ENCODE data around the gene BAG5.
"Not testable (repeated sequence)": the region's sequence is repeated elsewhere in the genome, so short reads cannot be mapped to it uniquely, and the experiment has no call there.

Gene BAG5

DNA sequence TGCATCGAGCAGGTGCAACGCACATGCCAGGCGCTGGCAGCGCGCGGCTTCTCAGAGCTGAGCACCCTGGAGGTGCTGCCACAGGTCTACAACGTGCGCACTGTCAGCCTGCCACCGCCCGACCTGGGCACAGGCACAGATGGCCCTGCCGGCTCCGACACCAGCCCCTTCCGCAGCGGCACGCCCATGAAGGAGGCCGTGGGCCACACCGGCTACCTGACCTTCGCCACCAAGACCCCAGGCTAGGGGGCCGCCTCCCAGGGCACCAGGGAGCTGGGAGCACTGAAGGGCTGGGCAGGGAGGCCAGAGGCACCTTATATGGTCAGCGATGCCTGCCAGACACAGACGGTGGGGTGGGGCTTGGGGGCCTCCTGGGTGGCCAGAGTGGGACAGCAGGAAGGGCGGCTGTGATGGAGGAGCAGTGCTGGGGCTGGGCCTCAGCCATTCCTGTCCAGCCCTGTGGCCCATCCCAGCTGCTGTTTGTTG, 27.8 kb downstream of the BAG5 start:
- no peak for DNase-seq (ENCODE audit: low spot score)

DNA sequence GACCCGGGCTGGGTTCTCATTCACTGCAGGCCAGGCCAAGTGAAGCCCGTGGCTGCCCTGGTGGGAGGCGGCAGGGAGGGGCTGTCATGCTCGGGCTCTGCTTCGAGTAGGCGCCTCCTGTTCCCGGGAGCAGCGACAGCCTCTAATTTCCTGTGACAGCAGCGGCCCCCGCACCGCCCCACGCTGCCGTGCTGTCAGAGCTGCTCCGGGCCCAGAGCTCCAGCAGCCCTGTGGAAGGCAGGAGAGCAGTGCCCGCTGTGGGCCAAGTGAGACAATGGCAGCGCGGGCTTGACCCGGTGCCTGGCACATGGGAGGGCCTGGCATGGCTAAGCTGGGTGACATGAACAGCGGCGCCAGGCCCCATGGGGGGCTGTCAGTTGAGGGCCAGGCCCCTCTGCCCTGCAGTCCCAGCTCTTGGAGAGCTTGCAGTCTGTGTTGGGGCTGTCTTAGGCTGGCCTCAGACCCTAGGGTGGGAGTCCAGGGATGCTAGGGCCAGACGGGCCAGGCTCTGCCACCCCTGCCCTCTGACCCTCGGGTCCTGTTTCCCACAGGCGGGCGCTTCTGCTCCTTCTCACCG, 28.4 kb downstream of the BAG5 start:
- DNase-seq (ENCODE audit: low spot score) = no peak

DNA sequence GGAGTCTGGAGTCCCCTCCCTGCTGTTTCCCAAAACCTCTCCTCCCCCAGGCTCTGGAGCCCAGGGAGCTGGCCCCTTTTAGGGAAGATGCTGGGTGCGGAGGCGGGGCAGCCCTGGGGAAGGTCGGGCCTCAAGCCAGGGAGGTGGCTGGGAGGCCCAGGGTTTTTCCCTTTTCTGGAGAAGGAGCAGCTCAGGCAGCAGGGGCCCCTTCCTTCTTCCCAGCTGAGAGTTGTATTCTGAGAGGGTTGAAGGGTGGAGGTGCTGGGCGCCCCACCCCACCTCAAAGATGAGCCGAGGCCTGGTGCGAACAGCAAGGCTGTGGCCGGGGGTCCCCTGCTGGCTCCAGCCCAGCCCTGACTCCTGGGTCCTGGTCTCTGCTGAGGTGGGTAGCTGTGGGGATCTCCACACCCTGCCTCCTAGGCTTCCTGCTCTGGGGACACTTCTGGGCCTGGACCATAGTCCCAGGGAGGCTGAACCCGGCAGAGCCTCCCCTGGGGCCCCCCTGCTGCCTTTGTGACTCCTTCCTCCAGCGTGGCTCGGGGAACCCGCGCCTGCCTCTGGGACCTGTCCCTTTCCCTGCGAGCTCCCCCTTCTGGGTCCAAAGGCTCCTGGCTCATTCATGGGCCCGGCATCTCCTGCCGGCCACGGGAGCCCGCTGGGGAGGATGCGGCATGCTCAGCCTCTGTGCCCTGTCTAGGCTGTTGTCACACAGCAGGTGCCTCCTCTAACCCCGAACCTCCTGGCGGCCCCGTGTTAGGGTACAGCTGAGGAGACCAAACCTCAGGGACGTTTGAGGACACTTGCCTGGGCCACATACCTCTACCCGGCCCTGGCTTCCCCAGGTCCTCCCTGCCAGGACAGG, 29.1 kb downstream of the BAG5 start:
- DNase-seq (ENCODE audit: low spot score) = no peak

DNA sequence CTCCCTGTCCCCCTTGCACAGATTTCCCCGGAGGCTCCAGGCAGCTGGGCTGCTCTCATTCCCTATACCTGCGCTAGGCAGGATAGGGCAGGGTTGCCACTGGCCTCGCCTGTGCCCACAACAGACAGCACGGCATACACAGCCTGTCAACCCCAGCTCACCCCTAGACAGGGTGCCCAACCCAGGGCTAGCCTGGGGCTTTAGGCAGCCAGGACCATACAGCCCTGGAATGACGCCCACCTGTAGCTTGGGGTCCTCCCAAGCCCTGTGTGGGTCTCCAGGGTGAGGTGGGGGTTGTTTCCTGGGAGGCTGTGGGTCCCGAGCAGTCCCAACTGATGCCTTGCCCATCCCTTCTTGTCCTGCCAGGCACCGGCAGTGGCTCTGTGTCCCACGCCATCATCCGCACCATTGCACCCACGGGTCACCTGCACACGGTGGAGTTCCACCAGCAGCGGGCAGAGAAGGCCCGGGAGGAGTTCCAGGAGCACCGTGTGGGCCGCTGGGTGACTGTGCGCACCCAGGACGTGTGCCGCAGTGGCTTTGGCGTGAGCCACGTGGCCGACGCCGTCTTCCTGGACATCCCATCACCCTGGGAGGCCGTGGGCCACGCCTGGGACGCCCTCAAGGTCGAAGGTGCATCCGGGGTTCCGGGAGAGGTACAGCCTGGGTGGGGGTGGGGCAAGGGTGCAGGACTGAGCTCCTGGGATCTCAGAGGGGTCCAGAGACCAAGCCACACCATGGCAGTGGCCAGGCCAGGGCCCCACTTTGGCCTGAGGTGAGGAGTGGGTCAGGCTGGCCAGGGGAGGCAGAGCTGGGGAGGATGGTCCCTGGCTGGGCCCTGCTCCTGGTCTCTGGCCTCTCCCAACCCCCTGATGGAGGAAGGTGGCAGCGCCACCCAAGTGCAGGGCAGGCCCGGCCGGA, 30.0 kb downstream of the BAG5 start:
- DNase-seq (ENCODE audit: low spot score) = no peak

GRCh38 chr14:103531421-103532215, 30.8 kb downstream of the BAG5 start:
- DNase-seq (ENCODE audit: low spot score) = no peak

DNA sequence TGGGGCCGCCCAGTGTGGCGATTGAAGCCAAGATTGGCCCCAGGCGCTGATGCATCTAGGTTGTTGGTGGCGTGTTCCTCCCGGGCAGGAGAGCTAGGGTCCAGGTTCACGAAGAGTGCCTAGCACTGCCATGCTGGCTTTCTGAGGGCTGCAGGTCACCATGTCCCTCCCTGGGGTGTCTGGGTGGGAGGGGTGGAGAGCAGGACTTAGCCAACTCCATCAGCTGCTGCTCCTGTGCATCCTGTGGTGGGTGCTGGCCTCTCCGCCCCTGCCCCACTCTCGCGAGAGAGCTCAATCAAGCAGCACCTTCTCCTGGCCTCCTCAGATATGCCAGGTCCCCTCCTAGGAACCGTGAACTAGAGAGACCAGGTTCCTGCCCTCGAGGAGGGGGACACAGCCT, 31.6 kb downstream of the BAG5 start:
- no peak for DNase-seq (ENCODE audit: low spot score)

DNA sequence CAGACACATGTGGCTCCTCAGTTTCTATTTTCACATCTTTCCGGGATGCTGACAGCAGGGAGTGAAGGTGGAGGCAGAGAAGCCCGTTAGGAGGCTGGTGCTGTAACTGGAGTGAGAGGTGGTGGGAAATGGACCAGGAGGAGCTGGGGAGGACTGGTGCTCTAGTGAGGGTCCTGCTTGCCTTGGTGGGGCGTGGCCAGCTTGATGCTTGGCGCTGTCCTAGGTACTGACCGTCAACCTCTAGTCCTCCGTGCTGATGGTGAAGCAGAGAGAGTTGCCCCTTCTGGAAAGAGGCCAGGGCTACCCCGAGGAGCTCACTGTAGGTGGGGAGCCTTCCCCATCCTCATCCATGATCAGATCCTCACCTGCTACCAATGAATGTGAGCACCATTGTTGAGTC, 32.1 kb downstream of the BAG5 start:
- no peak for DNase-seq (ENCODE audit: low spot score)

GRCh38 chr14:103529383-103530365, 32.8 kb downstream of the BAG5 start:
- no peak for DNase-seq (ENCODE audit: low spot score)

GRCh38 chr14:103528587-103529382, 33.7 kb downstream of the BAG5 start, which contains the start of gene TRMT61A:
TSS of gene TRMT61A (plus strand) at chr14:103529196. CDS start at chr14:103529979, 783 bp downstream.
- peak; percentile 97 for DNase-seq (ENCODE audit: low spot score)

GRCh38 chr14:103528146-103528586, 34.3 kb downstream of the BAG5 start:
- peak; percentile 50 for DNase-seq (ENCODE audit: low spot score)

DNA sequence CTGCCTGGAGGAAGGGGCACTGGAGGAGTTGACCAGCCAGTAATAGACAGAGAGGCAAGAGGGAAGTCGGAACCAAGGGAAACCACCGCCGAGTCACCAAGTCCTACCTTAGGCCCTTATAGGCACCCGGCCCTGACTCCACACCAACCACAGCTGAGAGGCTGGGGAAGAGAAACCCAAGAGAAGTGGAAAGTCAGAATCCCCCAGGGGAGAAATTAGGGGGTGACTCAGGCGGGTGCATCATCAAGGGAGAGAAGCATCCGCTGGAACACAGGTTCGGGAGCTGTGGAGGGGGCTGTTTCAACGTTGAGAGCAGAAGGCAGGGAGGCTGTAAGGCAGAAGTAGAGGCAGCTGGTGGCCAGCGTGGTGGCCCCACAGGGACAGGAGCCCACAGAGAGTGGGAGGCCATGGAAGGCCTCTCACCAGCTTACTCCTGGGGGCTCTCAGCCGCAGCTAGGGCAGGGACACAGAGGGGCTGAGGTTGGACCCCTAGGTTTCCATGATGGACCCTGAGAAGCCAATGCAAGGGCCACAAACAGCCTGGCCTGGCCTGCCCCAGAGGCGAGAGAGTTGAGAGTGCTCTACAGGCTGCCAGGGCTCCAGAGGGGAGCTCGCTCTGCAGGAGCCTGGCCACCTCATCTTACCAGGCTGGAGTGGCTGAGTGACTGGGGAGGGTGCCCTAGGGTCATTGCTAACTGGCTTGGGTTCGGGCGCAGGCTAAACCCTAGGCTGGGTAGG, 34.9 kb downstream of the BAG5 start:
- no peak for DNase-seq (ENCODE audit: low spot score)

DNA sequence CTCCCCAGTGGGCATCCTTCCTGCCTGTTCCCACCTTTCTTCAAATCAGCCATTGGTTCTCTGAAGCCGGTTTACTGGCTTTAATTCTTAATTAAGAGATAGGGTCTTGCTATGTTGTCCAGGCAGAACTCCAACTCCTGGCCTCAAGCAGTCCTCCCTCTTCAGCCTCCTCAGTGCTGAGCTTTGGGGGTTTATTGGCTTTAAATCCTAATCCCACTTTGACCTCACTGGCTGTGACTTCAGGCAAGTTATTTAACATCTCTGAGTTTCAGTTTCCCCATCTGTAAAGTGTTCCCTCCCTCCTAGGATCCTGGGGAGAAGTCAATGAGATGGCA, 35.6 kb downstream of the BAG5 start:
- no peak for DNase-seq (ENCODE audit: low spot score)

- DNase-seq (ENCODE audit: low spot score) = no peak
Observed at GRCh38 chr14:103526247-103526913, 36.1 kb downstream of the BAG5 start.

DNA sequence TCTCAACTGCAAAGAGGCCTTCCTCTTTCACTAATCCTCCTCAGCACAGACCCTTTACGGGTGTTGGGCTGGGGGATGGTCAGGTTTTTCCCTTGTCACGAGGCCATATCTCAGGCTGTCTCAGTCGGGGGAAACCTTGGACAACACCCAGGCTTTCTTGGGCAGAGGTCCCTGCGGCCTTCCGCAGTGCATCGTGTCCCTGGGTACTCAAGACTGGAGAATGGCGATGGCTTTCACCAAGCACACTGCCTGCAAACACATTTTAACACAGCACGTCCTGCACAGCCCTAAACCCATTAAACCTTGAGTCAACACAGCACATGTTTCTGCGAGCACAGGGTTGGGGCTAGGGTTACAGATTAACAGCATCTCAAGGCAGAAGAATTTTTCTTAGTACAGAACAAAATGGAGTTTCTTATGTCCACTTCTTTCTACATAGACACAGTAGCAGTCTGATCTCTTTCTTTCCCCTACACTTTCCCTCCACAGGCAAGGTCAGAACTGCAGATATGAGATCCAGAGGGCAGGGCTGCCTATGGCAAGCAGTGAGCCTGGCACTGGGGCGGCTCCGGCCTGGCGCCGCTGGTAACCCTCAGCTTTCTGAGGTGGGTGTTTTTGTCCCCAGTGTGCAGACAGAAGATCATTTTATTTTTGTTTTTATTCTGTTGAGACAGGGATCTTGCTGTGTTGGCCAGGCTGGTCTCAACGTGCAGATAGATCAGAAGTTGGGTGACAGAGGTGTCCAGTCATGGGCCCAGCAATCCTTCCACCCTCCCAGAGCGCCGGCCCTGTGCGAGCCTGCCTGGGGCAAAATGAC, 36.8 kb downstream of the BAG5 start:
- not testable (repeated sequence) for DNase-seq (ENCODE audit: low spot score)

DNA sequence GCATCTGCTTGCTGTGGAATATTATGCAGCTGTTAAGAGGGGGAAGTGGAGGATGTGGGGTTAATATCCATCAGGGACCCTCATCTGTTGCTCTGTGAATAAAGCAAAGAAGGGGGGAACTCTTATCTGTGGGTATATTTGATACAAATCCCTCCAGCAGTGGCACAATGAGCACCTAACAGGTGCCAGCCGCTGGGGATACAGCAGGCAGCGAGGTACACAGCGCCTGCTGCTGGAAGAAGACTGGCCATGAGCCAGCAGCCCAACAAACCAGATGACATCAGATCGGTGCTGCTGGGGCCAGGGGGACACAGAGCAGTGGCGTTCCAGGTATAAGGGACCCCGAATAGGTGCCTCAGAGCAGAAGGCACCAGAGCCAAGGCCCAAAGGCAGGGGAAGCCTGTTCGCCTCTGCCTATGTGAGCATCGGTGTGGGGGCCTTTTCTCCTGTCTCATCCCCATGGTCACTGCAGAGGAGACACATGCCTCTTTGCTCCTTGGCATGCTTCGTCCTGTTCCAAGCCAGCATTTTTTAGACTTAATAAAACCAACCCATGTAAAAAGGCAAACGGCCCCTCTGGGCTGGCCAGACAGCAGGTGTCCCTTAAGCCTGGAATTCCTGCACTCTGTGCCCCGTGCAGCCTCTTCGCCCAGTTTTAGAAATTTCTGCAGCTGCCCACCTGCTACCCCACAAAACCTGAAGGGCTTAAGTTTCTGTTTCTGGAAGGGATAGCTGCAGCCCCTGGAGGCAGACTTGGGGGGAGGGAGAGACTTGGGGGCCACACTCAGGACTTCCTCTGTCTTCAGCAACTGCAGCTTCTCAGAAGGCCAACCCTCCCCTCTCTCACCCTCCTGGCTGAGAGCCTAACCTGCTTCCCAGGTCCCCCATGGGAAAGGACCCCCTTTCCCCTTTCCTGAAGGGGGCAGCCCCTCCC, 38.2 kb downstream of the BAG5 start:
- DNase-seq (ENCODE audit: low spot score) = no peak

DNA sequence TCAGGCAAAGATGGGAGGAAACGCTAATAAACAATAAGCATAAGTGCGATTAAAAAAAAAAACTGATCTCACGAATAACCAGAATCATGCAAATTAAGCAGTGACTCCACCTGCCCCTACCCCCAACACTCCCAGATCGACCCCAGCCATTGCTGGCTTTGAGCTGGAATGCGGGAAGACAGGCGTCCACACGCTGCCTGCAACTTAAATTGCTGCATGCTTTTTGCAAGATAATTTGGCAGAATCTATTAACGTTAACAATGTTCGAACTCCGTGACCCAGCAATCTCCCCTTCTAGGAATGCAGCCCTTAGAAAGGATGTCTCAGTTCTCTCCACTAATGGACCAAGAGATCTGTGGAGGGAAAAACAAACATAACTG, 38.9 kb downstream of the BAG5 start:
- DNase-seq (ENCODE audit: low spot score) = no peak

All from AG20443 (cell line).